ENCODE measurements around the gene SLC25A21. TPM values are rescaled to one million over a fixed set of nuclear protein-coding genes. Genes with fewer than 3 reads are reported as not detected.

Gene SLC25A21
- total RNA-seq, 1 donor from 2014 or later: 0.91 TPM

GRCh38 chr14:37061697-37062096, 110.7 kb downstream of the SLC25A21 start:
- Mint-ChIP-seq H3K36me3 (ENCODE audit: unreplicated experiment) (no peaks in the 10 kb centered on the region), H3K4me3 (ENCODE audit: unreplicated experiment) (no peak overlapping the region), H3K9me3 (ENCODE audit: unreplicated experiment) (no peaks in the 10 kb centered on the region), H3K4me1 (ENCODE audit: low read depth, unreplicated experiment) (no peaks in the 10 kb centered on the region), H3K27me3 (ENCODE audit: unreplicated experiment) (no peaks in the 10 kb centered on the region), H3K27ac (ENCODE audit: unreplicated experiment) (no peak overlapping the region)
- TF ChIP-seq CTCF (IDR thresholded peaks at IDR 0.05; ENCODE audit: partially characterized antibody, unreplicated experiment): no peak
- DNase-seq: no peak

GRCh38 chr14:37060496-37061260, 111.7 kb downstream of the SLC25A21 start:
- DNase-seq: no peak
- H3K36me3 Mint-ChIP-seq (ENCODE audit: unreplicated experiment): no peaks in the 10 kb centered on the region
- H3K4me3 Mint-ChIP-seq (ENCODE audit: unreplicated experiment): no peak overlapping the region
- H3K4me1 Mint-ChIP-seq (ENCODE audit: low read depth, unreplicated experiment): no peaks in the 10 kb centered on the region
- no peak for TF ChIP-seq CTCF (IDR thresholded peaks at IDR 0.05; ENCODE audit: partially characterized antibody, unreplicated experiment)
- peaks cover 3% of the 10 kb centered on the region for H3K27me3 Mint-ChIP-seq (ENCODE audit: unreplicated experiment)
- no peak overlapping the region for H3K27ac Mint-ChIP-seq (ENCODE audit: unreplicated experiment)
- no peaks in the 10 kb centered on the region for H3K9me3 Mint-ChIP-seq (ENCODE audit: unreplicated experiment)

- no peak for TF ChIP-seq CTCF (IDR thresholded peaks at IDR 0.05; ENCODE audit: partially characterized antibody, unreplicated experiment)
- Mint-ChIP-seq H3K4me1 (ENCODE audit: low read depth, unreplicated experiment) (no peaks in the 10 kb centered on the region), H3K9me3 (ENCODE audit: unreplicated experiment) (no peaks in the 10 kb centered on the region), H3K27me3 (ENCODE audit: unreplicated experiment) (peaks cover 5% of the 10 kb centered on the region), H3K36me3 (ENCODE audit: unreplicated experiment) (no peaks in the 10 kb centered on the region), H3K4me3 (ENCODE audit: unreplicated experiment) (no peak overlapping the region), H3K27ac (ENCODE audit: unreplicated experiment) (no peak overlapping the region)
- no peak for DNase-seq
These were observed 114.6 kb downstream of the SLC25A21 start for GRCh38 chr14:37057776-37058175.

GRCh38 chr14:37056473-37056872, 115.9 kb downstream of the SLC25A21 start:
- no peak for TF ChIP-seq CTCF (IDR thresholded peaks at IDR 0.05; ENCODE audit: partially characterized antibody, unreplicated experiment)
- no peaks in the 10 kb centered on the region for H3K4me1 Mint-ChIP-seq (ENCODE audit: low read depth, unreplicated experiment)
- H3K4me3 Mint-ChIP-seq (ENCODE audit: unreplicated experiment): no peak overlapping the region
- H3K36me3 Mint-ChIP-seq (ENCODE audit: unreplicated experiment): no peaks in the 10 kb centered on the region
- H3K27me3 Mint-ChIP-seq (ENCODE audit: unreplicated experiment): peaks cover 5% of the 10 kb centered on the region
- no peak overlapping the region for H3K27ac Mint-ChIP-seq (ENCODE audit: unreplicated experiment)
- DNase-seq: no peak
- H3K9me3 Mint-ChIP-seq (ENCODE audit: unreplicated experiment): no peaks in the 10 kb centered on the region

- TF ChIP-seq CTCF (IDR thresholded peaks at IDR 0.05; ENCODE audit: partially characterized antibody, unreplicated experiment): no peak
- H3K36me3 Mint-ChIP-seq (ENCODE audit: unreplicated experiment): no peaks in the 10 kb centered on the region
- H3K27me3 Mint-ChIP-seq (ENCODE audit: unreplicated experiment): peaks cover 5% of the 10 kb centered on the region
- H3K4me3 Mint-ChIP-seq (ENCODE audit: unreplicated experiment): no peak overlapping the region
- no peak overlapping the region for H3K27ac Mint-ChIP-seq (ENCODE audit: unreplicated experiment)
- H3K4me1 Mint-ChIP-seq (ENCODE audit: low read depth, unreplicated experiment): no peaks in the 10 kb centered on the region
- H3K9me3 Mint-ChIP-seq (ENCODE audit: unreplicated experiment): no peaks in the 10 kb centered on the region
- DNase-seq: no peak
These were observed 117.5 kb downstream of the SLC25A21 start for GRCh38 chr14:37054869-37055268.
